HG03457 (cell line): ENCODE results near the gene FLT4.

Source experiments
- ATAC-seq: cut with Tn5 transposase; IDR thresholded peaks from one replicate; pipeline ENCODE4 v1.9.1; 2021; ENCODE audit warnings: moderate number of reproducible peaks; ENCODE audit not compliant: unreplicated experiment

Gene FLT4

GRCh38 chr5:180594311-180595045 lies 54.9 kb downstream of the FLT4 start:
- no peak for ATAC-seq

GRCh38 chr5:180593446-180594206 lies 55.8 kb downstream of the FLT4 start:
- no peak for ATAC-seq

GRCh38 chr5:180592176-180592575 lies 57.2 kb downstream of the FLT4 start:
- no peak for ATAC-seq

- ATAC-seq, result no peak
These were observed 58.0 kb downstream of the FLT4 start, which contains the start of gene SCGB3A1 for GRCh38 chr5:180591311-180591887. SCGB3A1 (minus strand) TSS chr5:180591499; CDS start chr5:180591462, 37 bp downstream.

- ATAC-seq, result no peak
These were observed 58.7 kb downstream of the FLT4 start for GRCh38 chr5:180590543-180591310.

GRCh38 chr5:180589771-180590542 lies 59.4 kb downstream of the FLT4 start:
- ATAC-seq, result no peak

- ATAC-seq, result no peak
These were observed 62.5 kb downstream of the FLT4 start for GRCh38 chr5:180586870-180587269.

GRCh38 chr5:180586204-180586603 lies 63.2 kb downstream of the FLT4 start:
- ATAC-seq, result no peak

- ATAC-seq, result no peak
These were observed 65.7 kb downstream of the FLT4 start for GRCh38 chr5:180583738-180584137.

- ATAC-seq, result no peak
These were observed 68.7 kb downstream of the FLT4 start for GRCh38 chr5:180580681-180581080.

- no peak for ATAC-seq
These were observed 73.8 kb downstream of the FLT4 start for GRCh38 chr5:180575571-180575970.

GRCh38 chr5:180568914-180569313 lies 80.5 kb downstream of the FLT4 start:
- ATAC-seq, result no peak

- ATAC-seq, result no peak
These were observed 85.4 kb downstream of the FLT4 start for GRCh38 chr5:180563994-180564393.

GRCh38 chr5:180558232-180558631 lies 91.2 kb downstream of the FLT4 start:
- no peak for ATAC-seq

- no peak for ATAC-seq
These were observed 92.1 kb downstream of the FLT4 start for GRCh38 chr5:180557217-180557809.

GRCh38 chr5:180555168-180555921 lies 94.1 kb downstream of the FLT4 start:
- no peak for ATAC-seq

GRCh38 chr5:180553530-180553929 lies 95.9 kb downstream of the FLT4 start:
- no peak for ATAC-seq
